Keratinocyte (primary cell): ENCODE data around the gene PHPT1. TPM values are rescaled to one million over a fixed set of nuclear protein-coding genes. Genes with fewer than 3 reads are reported as not detected.
A peak's percentile ranks its signal among the peaks of the same experiment; 100 is the strongest.

Experiments
- DNase-seq: peaks from one replicate; pipeline ENCODE4 v3.0.0-alpha.2; 2011; ENCODE audit warnings: low read depth, missing footprints, low spot score
- FAIRE-seq: peaks from 2 replicates; lab custom pipeline; 2011; peaks lifted over from hg19 to GRCh38; lab: Jason Lieb, UNC
- H2AFZ ChIP-seq: 2 replicates; pipeline ENCODE4 v1.6.0; 2012; ENCODE audit warnings: low read length, control low read depth, inconsistent platforms; ENCODE audit not compliant: control insufficient read depth
- H3K27ac ChIP-seq: 2 replicates; pipeline ENCODE4 v1.5.1; 2011; ENCODE audit warnings: low read length; ENCODE audit not compliant: control insufficient read depth, insufficient read depth
- H3K27me3 ChIP-seq: 3 replicates; pipeline ENCODE4 v1.6.0; 2011; ENCODE audit warnings: low read length; ENCODE audit not compliant: control insufficient read depth, insufficient read depth; ENCODE audit errors: extremely low read depth
- H3K36me3 ChIP-seq, 2 experiments: 2 replicates in 1 of 2; 3 replicates in 1 of 2; pipeline ENCODE4 v1.5.1; 2011; ENCODE audit warnings: low read length in 2 of 2, mild to moderate bottlenecking in 1 of 2; ENCODE audit not compliant: control insufficient read depth in 2 of 2, insufficient read depth in 2 of 2; ENCODE audit errors: extremely low read depth in 1 of 2
- H3K4me1 ChIP-seq: 3 replicates; pipeline ENCODE4 v1.5.1; 2011; ENCODE audit warnings: low read length; ENCODE audit not compliant: control insufficient read depth, insufficient read depth; ENCODE audit errors: extremely low read depth
- H3K4me2 ChIP-seq: 3 replicates; pipeline ENCODE4 v1.6.0; 2011; ENCODE audit warnings: low read depth, low read length; ENCODE audit not compliant: control insufficient read depth, insufficient read depth; ENCODE audit errors: extremely low read depth
- H3K4me3 ChIP-seq, 3 experiments: fragments of 200-600 bp in 1 of 3; sonication (generic) in 1 of 3; 2 replicates in 2 of 3; 3 replicates in 1 of 3; pipeline ENCODE4 v1.5.1; 2011 to 2016; ENCODE audit warnings: low read length in 3 of 3, mild to moderate bottlenecking in 3 of 3, control low read depth in 2 of 3, inconsistent platforms in 1 of 3, low read depth in 1 of 3, mixed read lengths in 1 of 3, mixed run types in 1 of 3, moderate library complexity in 1 of 3; ENCODE audit not compliant: control insufficient read depth in 2 of 3, insufficient read depth in 2 of 3; ENCODE audit errors: extremely low read depth in 1 of 3
- H3K79me2 ChIP-seq: 2 replicates; pipeline ENCODE4 v1.6.0; 2012; ENCODE audit warnings: low read length; ENCODE audit not compliant: control insufficient read depth, insufficient read depth
- H3K9ac ChIP-seq: 3 replicates; pipeline ENCODE4 v1.6.0; 2011; ENCODE audit warnings: low read length; ENCODE audit not compliant: control insufficient read depth, insufficient read depth; ENCODE audit errors: extremely low read depth
- H3K9me1 ChIP-seq: 3 replicates; pipeline ENCODE4 v1.6.0; 2011; ENCODE audit warnings: low read length; ENCODE audit not compliant: control insufficient read depth, insufficient read depth; ENCODE audit errors: extremely low read depth
- H3K9me3 ChIP-seq: 2 replicates; pipeline ENCODE4 v1.5.1; 2012; ENCODE audit warnings: low read depth, low read length; ENCODE audit not compliant: control insufficient read depth
- H4K20me1 ChIP-seq: 3 replicates; pipeline ENCODE4 v1.6.0; 2011; ENCODE audit warnings: low read length; ENCODE audit not compliant: control insufficient read depth, insufficient read depth; ENCODE audit errors: extremely low read depth
- EZH2 ChIP-seq: IDR thresholded peaks from one replicate; pipeline ENCODE4 v1.6.1; 2012; ENCODE audit warnings: inconsistent platforms, mild to moderate bottlenecking, low read length, moderate library complexity
- dilution Hi-C: fragments of 300-500 bp; cut with MboI; formaldehyde crosslinking; loops from one replicate; pipeline ENCODE4 v1.7.0; 2020; ENCODE audit warnings: low sequenced_read_pairs; ENCODE audit not compliant: extremely low pct_ligation_motif_present
- polyA plus RNA-seq, 5 experiments: library from polyadenylated mRNA; depleted of rRNA in 3 of 5; stranded (reverse) in 3 of 5; stranded (forward) in 1 of 5; unstranded in 1 of 5; fragments of >200 nt; gene quantifications; 1 replicate in 1 of 5; 2 replicates in 3 of 5; 3 replicates in 1 of 5; pipeline versions ENCODE4 v1.2.1 to v1.2.3, GENCODE V29; 2011 to 2012; ENCODE audit warnings: missing spikeins in 2 of 5, low read depth in 1 of 5, low replicate concordance in 1 of 5
- TF ChIP-seq, protein P1 (sequence below), 3 experiments: IDR thresholded peaks in 1 of 3; conservative IDR thresholded peaks in 1 of 3; optimal IDR thresholded peaks in 1 of 3; 2 replicates in 2 of 3; 3 replicates in 1 of 3; pipeline versions ENCODE3 to v1.5.1; 2011; ENCODE audit warnings: low read length in 3 of 3, mild to moderate bottlenecking in 3 of 3, moderate library complexity in 2 of 3, control low read depth in 1 of 3, inconsistent platforms in 1 of 3; ENCODE audit not compliant: insufficient read depth in 2 of 3; ENCODE audit errors: extremely low read depth in 1 of 3

Gene PHPT1
- polyA plus RNA-seq, 1 donor (not counting 4 experiments of a cell fraction or from before 2014, with no cell fraction given) = 68.8 TPM

GRCh38 chr9:136808075-136808805, 41.0 kb upstream of the PHPT1 start:
- no peaks in the 10 kb centered on the region for H4K20me1 ChIP-seq
- FAIRE-seq = no peak
- no peaks in the 10 kb centered on the region for H3K9me3 ChIP-seq
- dilution Hi-C loops = loop anchor here (25.0 kb wide), 1 partner anchor 129 kb away; the partner anchor contains the start of genes C8G and FBXW5
- peak overlapping the region; percentile 82 for H3K9ac ChIP-seq
- H3K9me1 ChIP-seq = no peaks in the 10 kb centered on the region
- H3K36me3 ChIP-seq = peaks cover 8 to 18% of the 10 kb centered on the region in 2 experiments
- no peaks in the 10 kb centered on the region for H3K27me3 ChIP-seq
- no peak for DNase-seq
- no peak for TF ChIP-seq EZH2
- TF ChIP-seq, protein P1, sequence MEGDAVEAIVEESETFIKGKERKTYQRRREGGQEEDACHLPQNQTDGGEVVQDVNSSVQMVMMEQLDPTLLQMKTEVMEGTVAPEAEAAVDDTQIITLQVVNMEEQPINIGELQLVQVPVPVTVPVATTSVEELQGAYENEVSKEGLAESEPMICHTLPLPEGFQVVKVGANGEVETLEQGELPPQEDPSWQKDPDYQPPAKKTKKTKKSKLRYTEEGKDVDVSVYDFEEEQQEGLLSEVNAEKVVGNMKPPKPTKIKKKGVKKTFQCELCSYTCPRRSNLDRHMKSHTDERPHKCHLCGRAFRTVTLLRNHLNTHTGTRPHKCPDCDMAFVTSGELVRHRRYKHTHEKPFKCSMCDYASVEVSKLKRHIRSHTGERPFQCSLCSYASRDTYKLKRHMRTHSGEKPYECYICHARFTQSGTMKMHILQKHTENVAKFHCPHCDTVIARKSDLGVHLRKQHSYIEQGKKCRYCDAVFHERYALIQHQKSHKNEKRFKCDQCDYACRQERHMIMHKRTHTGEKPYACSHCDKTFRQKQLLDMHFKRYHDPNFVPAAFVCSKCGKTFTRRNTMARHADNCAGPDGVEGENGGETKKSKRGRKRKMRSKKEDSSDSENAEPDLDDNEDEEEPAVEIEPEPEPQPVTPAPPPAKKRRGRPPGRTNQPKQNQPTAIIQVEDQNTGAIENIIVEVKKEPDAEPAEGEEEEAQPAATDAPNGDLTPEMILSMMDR (optimal IDR thresholded peaks at IDR 0.05 in 1 of 3, IDR thresholded peaks at IDR 0.05 in 1 of 3, conservative IDR thresholded peaks at IDR 0.05 in 1 of 3; ENCODE audit: extremely low read depth in 1 of 3, insufficient read depth in 2 of 3, low read length in 3 of 3) = no peak
- H3K4me2 ChIP-seq = peak overlapping the region; percentile 82
- H3K27ac ChIP-seq = peak overlapping the region; percentile 58
- H3K79me2 ChIP-seq = peaks cover 43% of the 10 kb centered on the region
- peak overlapping the region; percentile 36 for H2AFZ ChIP-seq
- peak overlapping the region; percentile 61 to 88 (median 74) for H3K4me3 ChIP-seq
- H3K4me1 ChIP-seq = peaks cover 15% of the 10 kb centered on the region

GRCh38 chr9:136808806-136809158, 40.4 kb upstream of the PHPT1 start:
- peaks cover 8 to 18% of the 10 kb centered on the region in 2 experiments for H3K36me3 ChIP-seq
- no peaks in the 10 kb centered on the region for H3K27me3 ChIP-seq
- DNase-seq (no peak), FAIRE-seq (no peak)
- no peaks in the 10 kb centered on the region for H4K20me1 ChIP-seq
- H3K9me1 ChIP-seq = no peaks in the 10 kb centered on the region
- peaks cover 43% of the 10 kb centered on the region for H3K79me2 ChIP-seq
- TF ChIP-seq EZH2 = no peak
- TF ChIP-seq, protein P1 (optimal IDR thresholded peaks at IDR 0.05 in 1 of 3, IDR thresholded peaks at IDR 0.05 in 1 of 3, conservative IDR thresholded peaks at IDR 0.05 in 1 of 3; ENCODE audit: extremely low read depth in 1 of 3, insufficient read depth in 2 of 3, low read length in 3 of 3) = no peak
- peaks cover 15% of the 10 kb centered on the region for H3K4me1 ChIP-seq
- peak overlapping the region; percentile 82 for H3K4me2 ChIP-seq
- dilution Hi-C loops = loop anchor here (25.0 kb wide), 1 partner anchor 129 kb away; the partner anchor contains the start of genes C8G and FBXW5
- no peak overlapping the region for H2AFZ ChIP-seq
- H3K9ac ChIP-seq = peak overlapping the region; percentile 82
- peak overlapping the region; percentile 58 for H3K27ac ChIP-seq
- no peaks in the 10 kb centered on the region for H3K9me3 ChIP-seq
- H3K4me3 ChIP-seq = peak overlapping the region; percentile 61 to 88 (median 74)
